NCI-H1105 treated with DMSO at 0.1 percent for 48 hours (cell line): ENCODE data around the gene SLC47A1.

Experiments used
- DNase-seq: peaks from one replicate; lab custom pipeline; 2025; lab: John Stamatoyannopoulos, UW

The SLC47A1 gene

DNA sequence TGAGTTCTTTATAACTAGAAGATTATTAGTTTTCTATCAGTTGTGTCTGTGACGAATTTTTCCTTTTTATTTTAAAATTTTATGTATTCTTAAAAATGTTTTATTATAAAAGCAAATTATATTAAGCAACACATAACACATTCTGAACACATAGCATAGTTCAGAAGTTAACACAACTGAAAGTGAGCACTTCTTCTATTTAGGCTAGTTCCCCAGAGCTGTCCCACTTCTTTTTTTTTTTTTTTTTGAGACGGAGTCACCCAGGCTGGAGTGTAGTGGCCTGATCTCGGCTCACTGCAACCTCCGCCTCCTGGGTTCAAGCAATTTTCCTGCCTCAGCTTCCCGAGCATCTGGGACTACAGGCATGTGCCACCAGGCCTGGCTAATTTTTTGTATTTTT is 77.2 kb downstream of the SLC47A1 start:
- DNase-seq = no peak

DNA sequence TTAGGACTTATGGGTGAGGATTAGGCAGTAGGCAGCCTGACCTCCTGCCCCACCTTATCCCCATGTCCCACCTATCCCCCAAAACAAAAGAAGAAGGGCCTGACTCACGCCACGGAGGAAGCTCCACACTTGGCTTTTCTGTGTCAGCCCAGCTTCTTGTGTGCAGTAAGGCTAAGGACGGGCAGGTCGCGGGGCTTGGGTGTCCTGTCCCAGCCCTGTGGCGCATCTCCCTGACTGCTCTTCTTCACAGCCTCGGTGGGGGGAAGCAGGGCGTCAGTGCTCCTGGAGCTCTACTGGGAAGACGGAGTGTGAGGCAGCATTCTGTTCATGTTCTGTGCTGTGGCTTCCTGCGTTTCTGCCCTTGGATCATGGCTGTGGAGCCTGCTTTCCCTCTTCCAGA is 80.3 kb downstream of the SLC47A1 start:
- no peak for DNase-seq

- no peak for DNase-seq
These were observed 81.2 kb downstream of the SLC47A1 start for GRCh38 chr17:19614900-19615299.

- DNase-seq = no peak
These were observed 84.4 kb downstream of the SLC47A1 start for GRCh38 chr17:19618015-19618414.

- DNase-seq = no peak
These were observed 86.2 kb downstream of the SLC47A1 start for GRCh38 chr17:19619705-19620325.

GRCh38 chr17:19621697-19622096 is 88.0 kb downstream of the SLC47A1 start:
- DNase-seq = no peak

- DNase-seq = no peak
These were observed 92.4 kb downstream of the SLC47A1 start for GRCh38 chr17:19626079-19626478.
